GM19238 (cell line): Measurements from ENCODE around the gene LRCH3.
A peak's percentile ranks its signal among the peaks of the same experiment; 100 is the strongest.

Experiments
- DNase-seq: peaks from one replicate; pipeline ENCODE4 v3.0.0; 2011; ENCODE audit warnings: low spot score; ENCODE audit not compliant: insufficient read length

The LRCH3 gene

GRCh38 chr3:197791113-197791891 lies at the start of gene LRCH3:
Gene LRCH3, plus strand, starts transcription at chr3:197791254. Its CDS starts 25 bp downstream, at chr3:197791279.
- peak; percentile 79 for DNase-seq

- DNase-seq: no peak
These were observed 48.3 kb upstream of the LRCH3 start for GRCh38 chr3:197742787-197743186.

GRCh38 chr3:197746209-197746608 lies 44.8 kb upstream of the LRCH3 start:
- no peak for DNase-seq

- DNase-seq: no peak
These were observed 44.2 kb upstream of the LRCH3 start for GRCh38 chr3:197746801-197747237.

GRCh38 chr3:197748597-197749314 lies 42.3 kb upstream of the LRCH3 start:
- DNase-seq: no peak

GRCh38 chr3:197749315-197749600 lies 41.8 kb upstream of the LRCH3 start:
- DNase-seq: peak; percentile 47

GRCh38 chr3:197749601-197750395 lies 41.3 kb upstream of the LRCH3 start, which contains the start of gene FYTTD1:
Gene FYTTD1, plus strand, starts transcription at chr3:197749883. Its CDS starts 89 bp downstream, at chr3:197749972.
- peak; percentile 83 for DNase-seq

- DNase-seq: peak; percentile 63
These were observed 40.6 kb upstream of the LRCH3 start for GRCh38 chr3:197750396-197750831.

GRCh38 chr3:197750858-197751737 lies 40.0 kb upstream of the LRCH3 start:
- no peak for DNase-seq

- no peak for DNase-seq
These were observed 38.9 kb upstream of the LRCH3 start for GRCh38 chr3:197752107-197752506.

GRCh38 chr3:197753263-197753662 lies 37.8 kb upstream of the LRCH3 start:
- DNase-seq: no peak

GRCh38 chr3:197756704-197757103 lies 34.4 kb upstream of the LRCH3 start:
- DNase-seq: no peak

- DNase-seq: no peak
These were observed 32.5 kb upstream of the LRCH3 start for GRCh38 chr3:197758512-197758911.

GRCh38 chr3:197761784-197762183 lies 29.3 kb upstream of the LRCH3 start:
- DNase-seq: no peak

- no peak for DNase-seq
These were observed 15.7 kb upstream of the LRCH3 start for GRCh38 chr3:197775317-197775716.

- DNase-seq: no peak
These were observed 8.8 kb upstream of the LRCH3 start for GRCh38 chr3:197782230-197782629.

GRCh38 chr3:197784019-197784585 lies 7.0 kb upstream of the LRCH3 start:
- no peak for DNase-seq

- DNase-seq: no peak
These were observed 3.6 kb upstream of the LRCH3 start for GRCh38 chr3:197787412-197787811.

- no peak for DNase-seq
These were observed 1.7 kb upstream of the LRCH3 start for GRCh38 chr3:197789309-197789708.

- no peak for DNase-seq
These were observed 1.0 kb upstream of the LRCH3 start for GRCh38 chr3:197790033-197790432.
